Epidermal melanocyte (primary cell): ENCODE measurements around the gene DAB1.
"Not testable (repeated sequence)": the region's sequence is repeated elsewhere in the genome, so short reads cannot be mapped to it uniquely, and the experiment has no call there.

Experiments
- DNase-seq: peaks from one replicate; pipeline ENCODE4 v3.0.0; 2011; ENCODE audit warnings: low spot score; ENCODE audit not compliant: insufficient read length

The DAB1 gene

GRCh38 chr1:57124768-57125446 lies 299.0 kb downstream of the DAB1 start:
- no peak for DNase-seq

GRCh38 chr1:57124170-57124569 lies 299.7 kb downstream of the DAB1 start:
- no peak for DNase-seq

- DNase-seq: no peak
Observed at GRCh38 chr1:57122031-57122430, 301.8 kb downstream of the DAB1 start.

- DNase-seq: no peak
Observed at GRCh38 chr1:57118948-57119603, 304.8 kb downstream of the DAB1 start.

GRCh38 chr1:57117753-57118152 lies 306.1 kb downstream of the DAB1 start:
- no peak for DNase-seq

- no peak for DNase-seq
Observed at GRCh38 chr1:57116871-57117270, 307.0 kb downstream of the DAB1 start.

GRCh38 chr1:57115030-57115614 lies 308.7 kb downstream of the DAB1 start:
- DNase-seq: no peak

GRCh38 chr1:57112148-57112547 lies 311.7 kb downstream of the DAB1 start:
- DNase-seq: no peak

GRCh38 chr1:57111175-57111574 lies 312.7 kb downstream of the DAB1 start:
- DNase-seq: no peak

- no peak for DNase-seq
Observed at GRCh38 chr1:57109883-57110282, 314.0 kb downstream of the DAB1 start.

GRCh38 chr1:57109247-57109646 lies 314.6 kb downstream of the DAB1 start:
- no peak for DNase-seq

- DNase-seq: no peak
Observed at GRCh38 chr1:57106296-57106695, 317.6 kb downstream of the DAB1 start.

- DNase-seq: no peak
Observed at GRCh38 chr1:57102561-57103326, 321.1 kb downstream of the DAB1 start.

GRCh38 chr1:57101209-57101608 lies 322.7 kb downstream of the DAB1 start:
- no peak for DNase-seq

GRCh38 chr1:57094749-57095148 lies 329.1 kb downstream of the DAB1 start:
- DNase-seq: no peak

- no peak for DNase-seq
Observed at GRCh38 chr1:57093122-57093521, 330.7 kb downstream of the DAB1 start.

- no peak for DNase-seq
Observed at GRCh38 chr1:57091642-57092041, 332.2 kb downstream of the DAB1 start.

GRCh38 chr1:57089855-57090254 lies 334.0 kb downstream of the DAB1 start:
- no peak for DNase-seq

GRCh38 chr1:57089221-57089620 lies 334.6 kb downstream of the DAB1 start:
- no peak for DNase-seq

GRCh38 chr1:57088653-57089052 lies 335.2 kb downstream of the DAB1 start:
- DNase-seq: no peak

- DNase-seq: not testable (repeated sequence)
Observed at GRCh38 chr1:57087660-57088059, 336.2 kb downstream of the DAB1 start.

GRCh38 chr1:57086154-57086553 lies 337.7 kb downstream of the DAB1 start:
- DNase-seq: no peak
